ENCODE data around the gene CRYBB2.
"Not testable (repeated sequence)": the region's sequence is repeated elsewhere in the genome, so short reads cannot be mapped to it uniquely, and the experiment has no call there.

The CRYBB2 gene

DNA sequence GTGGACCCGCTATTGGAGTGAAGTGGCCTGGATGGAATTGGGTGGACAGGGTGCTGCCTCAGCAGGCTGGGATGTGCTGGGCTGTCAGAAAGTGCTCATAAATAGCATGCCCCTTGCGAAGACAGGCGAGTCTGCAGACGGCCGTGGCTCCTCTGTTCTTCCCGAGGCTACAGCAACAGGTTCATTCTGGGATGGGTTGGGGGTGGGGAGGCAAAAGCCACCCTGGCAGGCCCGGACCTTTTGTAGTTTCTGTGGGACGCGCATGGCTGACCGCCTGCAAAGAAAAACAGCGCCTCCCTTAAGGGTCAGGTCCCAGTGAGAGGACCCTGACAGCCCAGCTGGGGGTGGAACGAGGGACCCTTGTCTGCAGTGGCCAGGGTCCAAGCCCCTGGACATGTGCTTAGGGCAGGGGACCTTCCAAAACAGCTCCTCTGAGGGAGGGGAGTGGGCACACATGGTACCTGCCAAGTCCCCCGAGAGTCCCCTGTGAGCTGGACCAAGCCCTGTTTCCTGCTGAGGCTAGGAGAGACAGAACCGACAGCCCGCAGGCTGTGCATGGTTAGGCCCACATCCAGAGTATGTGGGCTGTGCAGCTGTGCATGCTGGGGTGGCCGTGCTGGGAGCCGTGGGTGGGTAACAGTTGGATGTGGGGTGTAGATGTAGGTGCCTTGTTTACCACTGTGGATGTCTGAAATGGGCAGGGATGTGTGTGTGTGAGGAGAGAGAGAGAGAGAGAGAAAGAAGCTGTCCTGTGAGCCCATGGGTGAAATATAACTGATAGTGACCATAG, 19.5 kb upstream of the CRYBB2 start, which contains the start of gene CRYBB3:
CRYBB3 (plus strand) TSS at position 128 of the 790 bp plus-strand sequence. CDS start 1,539 bp downstream, outside the sequence.
- DNase-seq (ENCODE audit: low read depth, low spot score) = no peak

DNA sequence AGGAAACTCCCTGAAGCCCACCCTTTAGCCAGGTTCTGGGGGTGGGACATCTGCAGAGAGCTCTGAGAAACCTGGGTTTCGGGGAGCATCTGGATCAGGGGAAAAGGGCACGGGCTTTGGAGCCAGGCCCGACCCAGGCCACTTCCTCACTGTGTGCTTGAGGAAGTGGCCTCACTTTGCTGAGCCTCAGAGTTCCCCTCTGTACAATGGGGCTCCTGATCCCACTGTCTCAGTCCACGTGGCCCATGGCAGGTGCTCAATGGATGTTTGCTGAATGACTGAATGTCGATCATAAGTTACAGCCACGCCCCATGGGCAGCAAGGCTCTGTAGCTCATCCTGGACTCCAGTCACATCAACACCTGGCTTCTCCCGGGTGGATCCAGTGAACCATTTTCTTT, 18.5 kb upstream of the CRYBB2 start:
- no peak for DNase-seq (ENCODE audit: low read depth, low spot score)

DNA sequence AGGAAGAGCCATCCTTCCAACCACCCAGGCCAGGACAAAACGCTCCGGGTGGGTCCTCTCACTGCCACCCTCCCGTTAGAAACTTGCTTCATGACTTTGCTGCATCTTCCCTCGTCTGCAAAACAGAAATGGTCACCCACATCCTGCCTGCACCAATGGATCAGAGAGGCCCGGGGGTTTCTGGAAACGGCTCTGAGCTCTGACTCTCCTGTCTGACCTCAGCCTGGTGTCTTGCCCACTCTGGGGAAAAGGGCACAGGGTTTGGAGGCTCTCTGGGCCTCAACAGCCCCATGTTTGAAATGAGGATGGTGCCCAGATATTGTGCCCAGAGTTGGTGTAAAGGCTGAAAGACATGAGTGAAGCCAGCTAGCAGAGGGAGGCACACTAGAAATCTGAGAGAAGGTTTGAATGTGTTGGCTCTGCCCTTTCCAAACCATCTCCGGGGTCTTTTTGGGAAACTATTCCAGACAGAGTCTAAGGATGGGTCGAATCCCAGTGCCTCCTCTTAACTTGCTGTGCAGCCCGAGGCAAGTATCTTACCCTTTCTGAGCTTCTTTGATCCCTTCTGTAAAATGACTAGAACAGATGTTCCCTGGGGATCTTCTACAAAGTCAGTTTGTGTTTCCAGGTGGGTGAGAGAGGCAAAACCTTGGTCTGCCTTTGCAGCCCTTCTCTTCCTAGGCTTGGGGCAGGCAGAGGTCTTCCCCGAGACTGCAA, 17.7 kb upstream of the CRYBB2 start:
- no peak for DNase-seq (ENCODE audit: low read depth, low spot score)

DNA sequence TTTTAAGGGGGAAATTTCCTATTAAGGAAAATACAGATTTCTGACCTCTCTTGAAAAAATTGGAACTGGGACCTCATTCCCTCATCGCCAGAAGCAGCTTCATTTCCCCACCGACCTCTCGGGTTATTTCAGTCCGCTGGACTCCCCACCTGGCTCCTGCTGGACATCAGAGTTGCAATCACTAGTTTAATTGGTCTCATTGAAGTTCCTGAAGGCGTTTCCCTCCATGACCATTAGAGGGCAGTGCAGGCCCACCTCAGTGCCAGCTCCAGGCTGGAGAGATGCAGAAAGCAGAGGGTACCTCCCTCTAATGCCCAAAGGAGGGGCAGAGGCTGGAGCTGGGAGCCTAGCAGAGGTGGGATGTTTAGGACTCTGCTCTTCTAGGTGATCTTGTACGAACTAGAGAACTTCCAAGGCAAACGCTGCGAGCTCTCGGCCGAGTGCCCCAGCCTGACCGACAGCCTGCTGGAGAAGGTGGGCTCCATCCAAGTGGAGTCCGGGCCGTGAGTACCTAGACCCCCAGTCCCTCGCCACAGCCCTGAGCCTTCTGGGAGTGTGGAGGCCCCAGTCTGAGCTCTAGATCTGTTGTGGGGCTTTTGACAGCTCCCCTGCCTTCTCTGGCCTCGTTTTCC, 17.0 kb upstream of the CRYBB2 start:
- peak; percentile 38 for DNase-seq (ENCODE audit: low read depth, low spot score)

DNA sequence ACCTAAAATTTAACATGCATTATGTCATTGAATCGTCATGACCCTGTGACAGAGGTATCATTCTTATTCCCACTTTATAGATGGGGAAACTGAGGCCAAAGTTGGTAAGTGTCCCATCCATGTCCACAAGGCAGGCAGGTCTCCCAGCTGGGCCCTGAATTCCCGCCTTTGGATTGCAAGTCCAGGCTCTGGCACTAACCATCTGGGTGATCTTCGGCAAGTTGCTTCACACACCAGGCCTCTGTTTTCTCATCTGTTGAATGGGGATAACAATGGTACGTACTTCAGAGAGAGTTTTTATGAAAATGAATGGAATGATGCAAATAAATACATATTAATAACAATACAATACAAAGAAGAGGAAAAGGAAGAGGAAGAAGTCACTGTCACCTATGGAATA, 16.4 kb upstream of the CRYBB2 start:
- no peak for DNase-seq (ENCODE audit: low read depth, low spot score)

DNA sequence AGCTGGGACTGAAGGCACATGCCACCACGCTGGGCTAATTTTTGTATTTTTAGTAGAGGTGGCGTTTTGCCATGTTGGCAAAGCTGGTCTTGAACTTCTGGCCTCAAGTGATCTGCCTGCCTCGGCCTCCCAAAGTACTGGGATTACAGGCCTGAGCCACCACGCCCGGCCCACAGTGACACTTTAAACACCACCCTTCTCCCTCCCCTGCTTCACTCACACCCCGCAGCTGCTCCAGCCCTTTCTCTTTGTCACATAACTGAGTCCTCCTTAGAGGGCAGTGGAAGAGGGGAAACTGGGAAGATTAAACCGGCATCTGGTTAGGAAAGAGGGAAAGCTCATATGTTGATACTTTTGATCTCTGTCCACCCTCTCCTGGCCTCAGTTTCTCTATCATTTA, 14.9 kb upstream of the CRYBB2 start:
- DNase-seq (ENCODE audit: low read depth, low spot score) = not testable (repeated sequence)

DNA sequence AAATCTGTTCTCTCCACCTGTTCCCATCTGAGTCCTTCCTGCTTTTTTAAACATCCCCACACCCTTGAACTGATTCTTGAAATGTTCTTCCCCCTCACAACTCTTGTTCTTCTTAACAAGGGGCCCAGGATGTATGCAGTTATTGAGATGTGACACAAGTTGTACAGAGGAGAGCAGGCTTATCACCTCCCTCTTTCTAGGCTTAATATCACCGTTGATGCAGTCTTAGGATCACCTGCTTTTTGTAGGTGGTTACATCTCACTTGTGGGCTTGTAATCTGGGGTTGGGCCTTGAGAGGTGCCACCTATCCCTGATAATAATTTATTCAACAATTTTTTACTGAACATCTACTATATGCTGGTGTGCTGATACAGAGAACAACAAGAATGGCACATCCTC, 13.6 kb upstream of the CRYBB2 start:
- DNase-seq (ENCODE audit: low read depth, low spot score) = no peak

DNA sequence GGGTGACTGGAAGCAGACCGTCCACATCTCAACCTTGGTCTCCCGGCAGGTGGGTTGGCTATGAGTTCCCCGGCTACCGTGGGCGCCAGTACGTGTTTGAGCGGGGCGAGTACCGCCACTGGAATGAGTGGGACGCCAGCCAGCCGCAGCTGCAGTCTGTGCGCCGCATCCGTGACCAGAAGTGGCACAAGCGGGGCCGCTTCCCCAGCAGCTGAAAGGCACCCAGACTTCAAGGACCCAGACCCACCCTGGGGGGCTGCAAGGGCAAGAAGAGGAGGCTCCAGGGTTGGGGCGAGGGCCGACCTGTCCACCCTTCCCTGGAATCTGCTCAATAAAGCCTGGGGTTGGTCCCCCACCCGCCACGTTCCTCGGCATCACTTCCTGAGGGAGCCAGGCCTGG, 12.4 kb upstream of the CRYBB2 start:
- DNase-seq (ENCODE audit: low read depth, low spot score) = no peak

DNA sequence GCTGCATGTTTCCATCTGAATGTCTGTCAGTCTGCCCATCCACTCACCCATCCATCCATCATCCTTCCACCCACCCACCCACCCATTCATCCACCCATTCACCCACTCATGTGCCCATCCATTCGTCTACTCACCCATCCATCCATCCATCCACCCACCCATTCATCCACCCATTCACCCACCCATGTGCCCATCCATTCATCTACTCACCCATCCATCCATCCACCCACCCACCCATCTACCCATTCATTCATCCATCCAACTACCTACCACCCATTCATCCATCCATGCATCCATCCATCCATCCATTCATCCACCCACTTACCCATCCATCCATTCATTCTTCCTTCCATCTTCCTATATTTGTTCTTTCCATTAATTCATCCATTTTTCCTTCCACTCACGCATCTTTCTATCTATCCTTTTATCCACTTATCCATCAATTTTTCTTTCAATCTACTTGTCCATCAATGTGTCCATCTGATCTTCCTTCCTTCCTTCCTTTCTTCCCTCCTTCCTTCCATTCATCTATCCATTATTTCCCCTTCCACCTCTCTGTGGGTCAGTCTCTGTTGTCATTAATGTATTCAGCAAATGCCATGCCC, 11.8 kb upstream of the CRYBB2 start:
- no peak for DNase-seq (ENCODE audit: low read depth, low spot score)

DNA sequence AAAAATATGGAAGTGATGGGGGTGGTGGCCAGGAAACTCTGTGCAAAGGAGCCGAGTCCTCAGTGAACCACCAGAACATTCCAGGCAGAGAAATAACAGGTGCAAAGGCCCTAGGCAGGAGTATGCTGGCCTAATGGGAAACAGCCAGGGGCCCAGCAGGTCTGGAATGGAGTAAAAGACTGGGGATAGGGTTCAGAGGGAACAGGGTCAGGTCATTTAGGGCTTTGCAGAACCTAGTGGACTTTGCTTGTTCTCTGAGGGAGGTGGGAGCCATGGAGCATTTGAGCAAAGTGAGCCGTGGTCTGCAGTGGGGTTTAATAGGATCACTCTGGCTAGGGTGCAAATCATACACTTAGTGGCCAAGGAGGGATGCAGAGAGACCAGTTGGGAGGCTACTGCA, 11.1 kb upstream of the CRYBB2 start:
- DNase-seq (ENCODE audit: low read depth, low spot score) = no peak

DNA sequence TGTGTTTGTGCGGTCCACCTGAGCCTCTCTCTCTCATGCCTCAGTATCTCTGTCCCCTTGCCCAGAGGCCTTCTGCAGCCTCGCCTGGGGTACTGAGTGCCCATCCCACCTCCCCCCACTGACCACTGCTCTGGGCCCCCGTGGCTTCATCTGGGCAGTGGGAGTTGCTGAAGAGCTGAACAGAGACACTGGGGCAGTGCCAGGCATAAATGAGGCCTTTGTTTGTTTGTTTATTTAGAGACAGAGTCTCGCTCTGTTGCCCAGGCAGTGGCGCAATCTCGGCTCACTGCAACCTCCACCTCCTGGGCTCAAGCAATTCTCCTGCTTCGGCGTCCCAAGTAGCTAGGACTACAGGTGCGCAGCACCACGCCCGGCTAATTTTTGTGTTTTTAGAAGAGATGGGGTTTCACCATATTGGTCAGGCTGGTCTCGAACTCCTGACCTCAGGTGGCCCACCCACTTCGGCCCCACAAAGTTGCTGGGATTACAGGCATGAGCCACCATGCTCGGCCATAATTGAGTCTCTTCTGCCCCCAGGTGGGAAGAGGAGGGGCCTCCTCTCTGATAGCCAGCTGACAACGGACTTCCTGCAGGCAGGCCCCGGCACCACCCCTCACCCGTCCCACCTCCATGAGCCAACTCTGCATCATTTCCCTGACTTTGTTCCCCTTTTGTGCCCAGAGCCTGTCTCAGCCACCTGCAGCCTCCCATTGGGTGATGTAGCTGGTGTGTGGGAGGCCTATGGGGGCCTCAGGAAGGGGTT, 10.5 kb upstream of the CRYBB2 start:
- DNase-seq (ENCODE audit: low read depth, low spot score) = no peak

DNA sequence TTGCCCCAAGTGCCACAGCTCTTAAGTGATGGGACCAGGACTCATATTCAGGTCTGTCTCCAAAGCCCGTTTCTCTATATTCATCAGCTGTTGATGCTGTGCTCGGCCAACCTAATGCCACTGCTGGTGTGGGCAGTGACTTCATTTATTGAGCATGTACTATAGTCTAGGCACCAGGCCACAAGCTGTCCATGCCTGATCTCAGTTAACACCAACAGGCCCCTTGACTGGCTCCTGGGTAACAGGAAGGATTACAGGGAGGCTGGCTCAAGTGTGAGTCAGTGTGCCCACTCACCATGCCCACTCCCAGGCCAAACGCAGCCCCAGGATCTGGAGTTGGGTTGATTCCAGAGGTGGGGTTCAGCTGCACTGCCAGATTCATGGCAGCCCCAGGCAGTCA, 8.6 kb upstream of the CRYBB2 start:
- DNase-seq (ENCODE audit: low read depth, low spot score) = no peak

DNA sequence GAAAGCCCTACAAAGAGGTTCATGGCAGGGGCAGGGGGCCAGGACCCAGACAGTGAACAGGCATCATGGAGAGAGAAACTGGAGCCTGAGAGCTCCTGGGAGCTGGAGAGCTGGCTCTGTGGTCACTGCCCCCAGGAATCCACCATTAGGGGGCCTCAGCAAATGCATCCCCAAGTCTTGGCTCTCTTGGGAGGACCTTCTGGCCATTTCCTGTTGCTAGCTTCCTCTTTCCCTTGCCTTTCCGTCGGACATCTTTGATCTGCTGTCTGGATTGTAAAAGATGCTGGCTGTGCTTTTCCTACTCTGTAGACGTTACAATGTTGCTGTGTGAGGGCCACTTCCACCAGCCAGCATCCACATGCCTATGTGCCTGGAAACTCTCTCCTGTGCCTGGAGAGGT, 7.1 kb upstream of the CRYBB2 start:
- DNase-seq (ENCODE audit: low read depth, low spot score) = no peak

DNA sequence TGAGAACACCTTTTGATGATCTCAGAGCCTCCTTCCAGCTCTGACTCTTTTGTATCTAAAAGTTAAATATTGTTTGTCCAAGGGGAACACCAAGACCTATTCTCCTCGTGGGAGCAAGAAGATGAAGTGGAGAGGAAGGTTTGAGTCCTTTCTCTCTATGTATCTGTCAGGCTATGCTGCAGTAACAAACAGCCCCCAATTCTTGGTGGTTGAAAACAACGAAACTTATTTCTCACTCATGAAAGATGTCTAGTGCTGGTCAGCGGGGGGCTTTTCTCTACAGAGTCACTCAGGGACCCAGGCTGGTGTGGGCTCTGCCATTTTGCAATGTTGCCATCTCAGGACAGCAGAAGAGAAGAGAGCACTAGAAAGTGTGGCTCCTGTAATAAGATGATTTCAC, 6.2 kb upstream of the CRYBB2 start:
- DNase-seq (ENCODE audit: low read depth, low spot score) = no peak

DNA sequence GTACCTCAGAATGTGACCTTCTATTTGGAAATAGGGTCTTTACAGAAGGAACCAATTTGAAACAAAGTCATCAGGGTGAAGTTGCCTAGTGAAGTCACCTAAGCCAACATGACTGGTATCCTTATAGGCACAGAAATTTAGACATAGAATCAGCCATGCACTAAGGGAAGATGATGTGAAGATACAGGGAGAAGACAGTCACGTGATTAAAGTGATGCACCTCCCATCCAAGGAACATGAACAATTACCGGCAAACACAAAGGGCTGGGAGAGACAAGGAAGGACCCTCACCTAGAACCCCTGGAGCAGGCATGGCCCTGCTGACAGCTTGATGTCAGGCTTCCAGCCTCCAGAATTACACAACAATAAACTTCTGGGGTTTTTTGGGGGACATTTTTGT, 3.2 kb upstream of the CRYBB2 start:
- no peak for DNase-seq (ENCODE audit: low read depth, low spot score)

DNA sequence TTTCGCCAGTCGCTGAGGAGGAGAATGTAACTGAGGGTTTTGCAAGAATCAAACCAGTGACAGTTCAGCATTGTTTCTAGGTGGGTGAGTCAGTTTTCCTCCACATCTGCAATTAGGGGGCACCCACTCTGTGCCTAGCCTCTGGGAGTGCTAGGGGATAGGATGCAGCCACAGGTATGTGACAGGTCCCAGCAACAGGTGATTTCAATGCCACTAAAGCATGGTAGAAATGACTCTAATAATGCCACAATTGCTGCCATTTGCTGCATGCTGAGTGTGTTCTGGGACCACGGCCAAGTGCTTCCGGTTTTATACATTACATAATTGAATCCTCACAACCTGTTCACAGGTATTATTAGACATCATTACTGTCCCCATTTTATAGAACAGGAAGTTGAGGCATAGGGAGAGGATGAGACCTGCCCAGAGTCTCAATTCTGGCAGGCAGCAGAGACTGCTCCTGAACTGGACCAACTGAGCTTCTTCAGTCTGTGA, 556 bp downstream of the CRYBB2 start:
- DNase-seq (ENCODE audit: low read depth, low spot score) = no peak

DNA sequence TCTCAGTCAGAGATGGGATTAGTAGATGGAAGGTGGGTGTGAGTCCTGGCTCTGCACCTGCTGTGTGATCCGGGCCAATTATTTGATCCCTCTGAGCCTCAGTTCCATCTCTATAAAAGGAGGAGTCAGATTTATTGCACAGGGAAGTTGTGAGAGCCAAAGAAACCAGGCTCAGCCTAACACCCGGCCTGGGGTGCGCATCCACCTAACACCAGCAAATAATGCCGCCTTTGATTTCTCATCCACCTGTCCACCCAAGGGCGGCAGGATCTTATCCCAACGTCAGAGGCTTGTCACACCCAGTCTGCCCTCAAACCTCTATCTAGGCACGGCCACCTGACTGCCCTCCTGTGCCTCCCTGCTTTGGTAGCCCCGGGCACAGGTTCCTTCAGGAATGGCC, 2.4 kb downstream of the CRYBB2 start:
- no peak for DNase-seq (ENCODE audit: low read depth, low spot score)

DNA sequence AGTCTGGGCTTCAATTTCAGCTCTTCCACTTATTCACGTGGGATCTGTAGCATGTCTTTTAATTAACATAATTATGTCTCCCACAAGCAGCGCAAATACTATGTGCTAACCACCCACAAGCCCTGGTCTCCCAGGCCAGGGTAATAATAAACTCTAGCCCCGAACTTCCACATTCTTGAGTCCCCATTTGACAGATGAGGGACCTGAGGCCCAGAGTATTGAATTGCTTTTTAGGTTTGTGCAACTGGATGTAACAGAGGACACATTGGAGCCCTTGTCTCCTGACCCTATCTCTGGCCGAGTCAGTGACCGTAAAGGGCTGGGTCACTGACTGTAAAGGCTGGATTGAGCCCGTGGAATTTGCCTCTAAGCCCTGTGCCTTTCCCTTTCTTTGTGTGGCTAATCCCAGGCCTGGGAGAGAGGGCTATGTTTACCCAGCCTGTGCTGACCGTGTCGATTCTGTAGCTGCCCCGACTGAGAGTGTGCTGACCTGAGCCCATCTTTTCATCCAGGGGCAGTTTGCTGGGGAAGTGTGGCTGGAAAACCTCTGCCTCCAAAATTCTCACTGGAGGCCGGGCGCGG, 3.9 kb downstream of the CRYBB2 start:
- DNase-seq (ENCODE audit: low read depth, low spot score) = no peak

DNA sequence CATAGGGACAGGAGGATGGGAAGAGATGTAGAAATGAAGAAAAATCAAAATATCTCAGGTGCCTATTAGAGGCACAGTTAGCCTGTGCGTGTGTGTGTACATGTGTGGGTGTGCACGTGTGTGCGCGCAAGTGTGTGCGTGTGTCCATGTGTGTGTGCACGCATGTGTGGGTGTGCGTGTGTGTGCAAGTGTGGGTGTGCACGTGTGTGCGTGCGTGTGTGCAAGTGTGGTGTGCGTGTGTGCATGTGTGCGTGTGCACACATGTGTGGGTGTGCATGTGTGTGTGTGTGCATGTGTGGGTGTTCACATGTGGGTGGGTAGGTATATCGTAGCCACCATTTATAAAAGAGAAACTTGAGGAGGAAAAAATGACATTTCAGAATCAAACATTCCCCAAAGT, 9.4 kb downstream of the CRYBB2 start:
- no peak for DNase-seq (ENCODE audit: low read depth, low spot score)

DNA sequence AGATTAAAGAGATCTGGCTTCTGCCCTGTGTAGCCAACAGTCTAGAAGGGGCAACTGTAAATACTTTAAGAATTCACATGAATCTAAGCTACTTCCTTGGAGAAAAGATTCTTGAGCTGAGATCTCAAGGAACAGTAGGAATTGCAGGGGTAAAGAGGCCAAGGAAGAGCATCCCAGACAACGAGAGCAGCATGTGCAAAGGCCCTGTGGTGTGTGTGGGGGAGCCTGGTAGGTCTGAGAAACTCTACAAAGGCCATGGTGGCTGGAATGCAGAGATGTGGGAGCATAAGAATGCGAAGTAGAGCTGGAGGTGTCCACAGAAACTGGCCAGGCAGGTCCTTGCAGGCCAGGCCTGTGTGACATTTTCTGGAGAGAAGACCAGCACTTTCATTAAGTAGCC, 11.3 kb downstream of the CRYBB2 start:
- not testable (repeated sequence) for DNase-seq (ENCODE audit: low read depth, low spot score)

DNA sequence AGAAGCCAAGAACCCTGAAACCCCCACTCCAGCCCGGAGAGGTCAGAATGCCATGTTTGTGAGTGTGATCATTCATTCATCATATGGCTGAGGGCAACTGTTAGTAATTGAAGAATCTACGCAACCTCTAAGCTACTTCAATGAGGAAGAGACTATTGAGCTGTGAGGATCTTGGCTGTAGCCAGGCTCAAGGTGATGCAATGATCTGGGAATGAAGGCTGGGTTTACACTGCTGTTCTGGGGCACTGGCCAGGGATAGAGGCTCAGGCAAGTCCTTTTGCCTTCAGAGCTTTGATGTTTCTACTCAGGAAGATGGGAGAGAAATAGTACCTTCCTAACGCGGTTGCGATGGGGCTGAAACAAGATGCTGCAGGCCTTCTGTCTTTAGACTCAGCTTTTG, 12.9 kb downstream of the CRYBB2 start:
- DNase-seq (ENCODE audit: low read depth, low spot score) = no peak
